Mesenchymal stem cell (in vitro differentiated cells and primary cell): Measurements from ENCODE around the gene SLC30A1.

Experiments used
- DNase-seq: peaks from one replicate; pipeline ENCODE4 v3.0.0-alpha.2; 2013
- H2AFZ ChIP-seq: one replicate; pipeline ENCODE4 v1.6.1; 2013; ENCODE audit warnings: low read depth, mild to moderate bottlenecking, control low read depth, inconsistent platforms, low read length, moderate library complexity
- H2AK5ac ChIP-seq: 2 replicates; pipeline ENCODE4 v1.6.1; 2013; ENCODE audit warnings: low read length, moderate library complexity, mild to moderate bottlenecking, inconsistent platforms; ENCODE audit not compliant: severe bottlenecking
- H2BK120ac ChIP-seq: one replicate; pipeline ENCODE4 v1.6.1; 2013; ENCODE audit warnings: low read depth, mild to moderate bottlenecking, inconsistent platforms, low read length, moderate library complexity
- H2BK12ac ChIP-seq, 2 experiments: one replicate each; pipeline ENCODE4 v1.6.1; 2013; ENCODE audit warnings: inconsistent platforms in 2 of 2, low read length in 2 of 2, mild to moderate bottlenecking in 2 of 2, moderate library complexity in 2 of 2, control low read depth in 1 of 2
- H2BK15ac ChIP-seq: one replicate; pipeline ENCODE4 v1.6.1; 2013; ENCODE audit warnings: mild to moderate bottlenecking, low read depth, inconsistent platforms; ENCODE audit not compliant: poor library complexity, severe bottlenecking
- H2BK5ac ChIP-seq: 2 replicates; pipeline ENCODE4 v1.6.1; 2013; ENCODE audit warnings: low read depth, mild to moderate bottlenecking, low read length, control low read depth, inconsistent platforms; ENCODE audit not compliant: poor library complexity, severe bottlenecking
- H3K14ac ChIP-seq, 2 experiments: one replicate each; pipeline ENCODE4 v1.6.1; 2013; ENCODE audit warnings: inconsistent platforms in 2 of 2, low read length in 2 of 2, control low read depth in 1 of 2, mild to moderate bottlenecking in 1 of 2, moderate library complexity in 1 of 2
- H3K18ac ChIP-seq, 2 experiments: one replicate each; pipeline ENCODE4 v1.6.1; 2013; ENCODE audit warnings: inconsistent platforms in 2 of 2, low read length in 2 of 2, control low read depth in 1 of 2, low read depth in 1 of 2, mild to moderate bottlenecking in 1 of 2
- H3K23ac ChIP-seq, 2 experiments: one replicate each; pipeline ENCODE4 v1.6.1; 2013; ENCODE audit warnings: inconsistent platforms in 2 of 2, low read length in 2 of 2, mild to moderate bottlenecking in 2 of 2, moderate library complexity in 2 of 2, control low read depth in 1 of 2
- H3K27ac ChIP-seq: 2 replicates; pipeline ENCODE4 v1.5.1; 2013; ENCODE audit warnings: mild to moderate bottlenecking, moderate library complexity, low read length, control low read depth, inconsistent platforms; ENCODE audit not compliant: poor library complexity, severe bottlenecking
- H3K27me3 ChIP-seq, 2 experiments: 2 replicates each; pipeline versions ENCODE4 v1.6.1 to v1.7.0; 2013; ENCODE audit warnings: low read length in 2 of 2, mild to moderate bottlenecking in 2 of 2, moderate library complexity in 2 of 2, control low read depth in 1 of 2, inconsistent platforms in 1 of 2; ENCODE audit not compliant: control insufficient read depth in 1 of 2, insufficient read depth in 1 of 2
- H3K36me3 ChIP-seq, 2 experiments: 2 replicates each; pipeline versions ENCODE4 v1.6.1 to v1.7.0; 2013; ENCODE audit warnings: low read length in 2 of 2, control low read depth in 1 of 2, inconsistent platforms in 1 of 2, low read depth in 1 of 2, mild to moderate bottlenecking in 1 of 2; ENCODE audit not compliant: insufficient read depth in 2 of 2, control insufficient read depth in 1 of 2
- H3K4ac ChIP-seq, 2 experiments: one replicate each; pipeline ENCODE4 v1.6.1; 2013; ENCODE audit warnings: inconsistent platforms in 2 of 2, low read length in 2 of 2, mild to moderate bottlenecking in 2 of 2, moderate library complexity in 2 of 2, control low read depth in 1 of 2, low read depth in 1 of 2
- H3K4me1 ChIP-seq: 2 replicates; pipeline ENCODE4 v1.6.1; 2013; ENCODE audit warnings: low read depth, low read length, control low read depth; ENCODE audit not compliant: control insufficient read depth, insufficient read depth
- H3K4me2 ChIP-seq: 2 replicates; pipeline ENCODE4 v1.6.1; 2013; ENCODE audit warnings: low read length, mild to moderate bottlenecking, inconsistent platforms; ENCODE audit not compliant: poor library complexity, severe bottlenecking
- H3K4me3 ChIP-seq, 2 experiments: 2 replicates each; pipeline versions ENCODE4 v1.5.1 to v1.7.0; 2013; ENCODE audit warnings: low read length in 2 of 2, mild to moderate bottlenecking in 2 of 2, control low read depth in 1 of 2, low read depth in 1 of 2; ENCODE audit not compliant: insufficient read depth in 1 of 2
- H3K79me1 ChIP-seq: replicated peaks from 2 replicates; pipeline ENCODE4 v1.6.1; 2013; ENCODE audit warnings: mild to moderate bottlenecking, control low read depth, low read length, inconsistent platforms; ENCODE audit not compliant: poor library complexity, severe bottlenecking
- H3K9ac ChIP-seq: 2 replicates; pipeline ENCODE4 v1.7.0; 2013; ENCODE audit warnings: mild to moderate bottlenecking, low read length, moderate library complexity
- H3K9me3 ChIP-seq: 2 replicates; pipeline ENCODE4 v1.7.0; 2013; ENCODE audit warnings: mild to moderate bottlenecking, low read length; ENCODE audit not compliant: control insufficient read depth
- H4K8ac ChIP-seq: one replicate; pipeline ENCODE4 v1.6.1; 2013; ENCODE audit warnings: inconsistent platforms, mild to moderate bottlenecking, low read length, moderate library complexity
- H4K91ac ChIP-seq: one replicate; pipeline ENCODE4 v1.6.1; 2013; ENCODE audit warnings: mild to moderate bottlenecking, low read length, inconsistent platforms
- WGBS: methylation state at CpG from one replicate; pipeline ENCODE4 v1.1.7; 2013; ENCODE audit warnings: mixed read lengths; 5-methylcytosine and 5-hydroxymethylcytosine counted together

The SLC30A1 gene

GRCh38 chr1:211548321-211549091 is 30.5 kb downstream of the SLC30A1 start:
- Histone ChIP-seq H3K36me3 (no peaks in the 10 kb centered on the region), H3K27ac (no peak overlapping the region), H3K27me3 (peaks cover 1 to 9% of the 10 kb centered on the region in 2 experiments), H2AFZ (no peak overlapping the region), H3K4ac (no peak overlapping the region), H3K9me3 (no peaks in the 10 kb centered on the region), H3K14ac (no peak overlapping the region), H3K9ac (no peak overlapping the region), H4K8ac (no peak overlapping the region), H2BK12ac (no peak overlapping the region), H3K18ac (no peak overlapping the region), H2BK5ac (no peak overlapping the region), H3K4me3 (no peak overlapping the region), H3K23ac (no peak overlapping the region), H3K79me1 (no peaks in the 10 kb centered on the region), H2BK15ac (no peak overlapping the region), H3K4me2 (no peak overlapping the region), H4K91ac (no peak overlapping the region), H3K4me1 (no peaks in the 10 kb centered on the region), H2AK5ac (no peak overlapping the region), H2BK120ac (no peak overlapping the region)
- WGBS = 54% methylated on average over 9 of the region's 9 CpGs
- no peak for DNase-seq

GRCh38 chr1:211547710-211548109 is 31.3 kb downstream of the SLC30A1 start:
- no peak overlapping the region for H3K4ac ChIP-seq
- H3K23ac ChIP-seq = no peak overlapping the region
- H3K4me2 ChIP-seq = no peak overlapping the region
- 79% methylated on average over 6 of the region's 6 CpGs for WGBS
- H3K9ac ChIP-seq = no peak overlapping the region
- no peak overlapping the region for H3K14ac ChIP-seq
- H2AFZ ChIP-seq = no peak overlapping the region
- H3K18ac ChIP-seq = no peak overlapping the region
- H2BK12ac ChIP-seq = no peak overlapping the region
- H3K27me3 ChIP-seq = peaks cover 9 to 11% of the 10 kb centered on the region in 2 experiments
- no peak overlapping the region for H3K27ac ChIP-seq
- no peaks in the 10 kb centered on the region for H3K36me3 ChIP-seq
- H2AK5ac ChIP-seq = no peak overlapping the region
- H2BK15ac ChIP-seq = no peak overlapping the region
- no peaks in the 10 kb centered on the region for H3K79me1 ChIP-seq
- no peak overlapping the region for H3K4me3 ChIP-seq
- no peak overlapping the region for H2BK120ac ChIP-seq
- H2BK5ac ChIP-seq = no peak overlapping the region
- H3K9me3 ChIP-seq = no peaks in the 10 kb centered on the region
- no peak for DNase-seq
- H4K8ac ChIP-seq = no peak overlapping the region
- H4K91ac ChIP-seq = no peak overlapping the region
- no peaks in the 10 kb centered on the region for H3K4me1 ChIP-seq

GRCh38 chr1:211546543-211546942 is 32.4 kb downstream of the SLC30A1 start:
- Histone ChIP-seq H4K8ac (no peak overlapping the region), H3K36me3 (no peaks in the 10 kb centered on the region), H2BK12ac (no peak overlapping the region), H2BK5ac (no peak overlapping the region), H3K9me3 (no peaks in the 10 kb centered on the region), H2BK120ac (no peak overlapping the region), H3K18ac (no peak overlapping the region), H3K27ac (no peak overlapping the region), H3K4me2 (no peak overlapping the region), H2AFZ (no peak overlapping the region), H3K14ac (peak overlapping the region in 1 of 2 experiments; percentile 10), H3K4me3 (no peak overlapping the region), H3K23ac (no peak overlapping the region), H2AK5ac (no peak overlapping the region), H3K27me3 (peaks cover 13 to 19% of the 10 kb centered on the region in 2 experiments), H3K79me1 (no peaks in the 10 kb centered on the region), H3K4ac (no peak overlapping the region), H3K4me1 (peaks cover 3% of the 10 kb centered on the region), H3K9ac (no peak overlapping the region), H2BK15ac (no peak overlapping the region), H4K91ac (no peak overlapping the region)
- no peak for DNase-seq
- 86% methylated on average over 7 of the region's 7 CpGs for WGBS

DNA sequence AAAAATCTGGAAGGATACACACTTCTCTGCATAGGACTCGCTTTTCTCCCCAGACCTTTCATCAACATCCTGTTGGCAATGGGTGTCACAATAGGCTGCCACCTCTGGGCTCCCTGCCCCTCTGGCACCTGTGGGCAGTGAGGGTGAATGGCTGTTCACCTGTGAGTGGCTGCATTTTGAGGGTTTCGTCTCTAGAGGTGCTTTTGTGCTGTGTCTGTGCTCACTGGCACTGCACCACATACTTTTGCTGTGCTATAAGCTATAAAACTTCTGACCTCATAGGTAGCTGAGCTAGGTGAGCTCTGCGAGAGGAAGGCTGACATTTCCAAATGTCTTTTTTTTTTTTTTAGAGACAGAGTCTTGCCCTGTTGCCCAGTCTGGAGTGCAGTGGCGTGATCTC is 35.9 kb downstream of the SLC30A1 start:
- no peak overlapping the region for H3K14ac ChIP-seq
- H3K27ac ChIP-seq = no peak overlapping the region
- no peaks in the 10 kb centered on the region for H3K36me3 ChIP-seq
- no peak overlapping the region for H4K8ac ChIP-seq
- H3K18ac ChIP-seq = no peak overlapping the region
- no peak overlapping the region for H2BK15ac ChIP-seq
- no peak overlapping the region for H3K4ac ChIP-seq
- no peak overlapping the region for H2BK5ac ChIP-seq
- no peak overlapping the region for H3K4me3 ChIP-seq
- H3K9me3 ChIP-seq = no peaks in the 10 kb centered on the region
- no peak overlapping the region for H3K4me2 ChIP-seq
- H3K23ac ChIP-seq = no peak overlapping the region
- H2AK5ac ChIP-seq = no peak overlapping the region
- WGBS = 100% methylated on average over 3 of the region's 4 CpGs
- H3K27me3 ChIP-seq = peaks cover 22 to 23% of the 10 kb centered on the region in 2 experiments
- H2BK120ac ChIP-seq = no peak overlapping the region
- H3K4me1 ChIP-seq = peaks cover 8% of the 10 kb centered on the region
- H2AFZ ChIP-seq = no peak overlapping the region
- H2BK12ac ChIP-seq = no peak overlapping the region
- no peak overlapping the region for H3K9ac ChIP-seq
- H4K91ac ChIP-seq = no peak overlapping the region
- DNase-seq = no peak
- H3K79me1 ChIP-seq = no peaks in the 10 kb centered on the region
